Natural killer cell (primary cell): ENCODE results near the gene STAP1. TPM values are rescaled to one million over a fixed set of nuclear protein-coding genes. Genes with fewer than 3 reads are reported as not detected.

Experiments used
- ATAC-seq, 3 donors: fragments of 150-1000 bp in 2 of 3; fragments of 200-7000 bp in 1 of 3; cut with Tn5 transposase; 1 replicate in 1 of 3; 2 replicates in 2 of 3; pipeline ENCODE4 v1.10.0; 2021; ENCODE audit warnings: mild to moderate bottlenecking in 2 of 3, moderate library complexity in 2 of 3
- DNase-seq, 2 donors: peaks; one replicate each; pipeline versions ENCODE4 v3.0.0 to v3.0.0-alpha.2; 2013 to 2021; ENCODE audit warnings: mixed read lengths in 1 of 2
- H3K27ac ChIP-seq: one replicate; pipeline ENCODE4 v1.5.1; 2013; ENCODE audit warnings: mild to moderate bottlenecking, low read length
- H3K27me3 ChIP-seq: one replicate; pipeline ENCODE4 v1.6.1; 2013; ENCODE audit warnings: low read length; ENCODE audit not compliant: control insufficient read depth, insufficient read depth
- H3K36me3 ChIP-seq: one replicate; pipeline ENCODE4 v1.6.1; 2013; ENCODE audit warnings: low read length; ENCODE audit not compliant: control insufficient read depth, insufficient read depth
- H3K4me1 ChIP-seq: one replicate; pipeline ENCODE4 v1.6.1; 2013; ENCODE audit warnings: low read length; ENCODE audit not compliant: control insufficient read depth, insufficient read depth
- H3K4me3 ChIP-seq: one replicate; pipeline ENCODE4 v1.5.1; 2013; ENCODE audit warnings: low read length
- H3K9me3 ChIP-seq: one replicate; pipeline ENCODE4 v1.6.1; 2013; ENCODE audit warnings: low read length; ENCODE audit not compliant: control insufficient read depth, insufficient read depth
- H3K27ac Mint-ChIP-seq, 2 donors: one replicate each; pipeline ENCODE4 v1.8.0; 2022; ENCODE audit warnings: mild to moderate bottlenecking in 2 of 2, mixed read lengths in 2 of 2, moderate library complexity in 1 of 2
- H3K27me3 Mint-ChIP-seq, 2 donors: one replicate each; pipeline ENCODE4 v1.8.0; 2022; ENCODE audit warnings: low read depth in 2 of 2, mixed read lengths in 2 of 2
- H3K36me3 Mint-ChIP-seq: one replicate; pipeline ENCODE4 v1.8.0; 2022; ENCODE audit warnings: mixed read lengths
- H3K4me1 Mint-ChIP-seq, 2 donors: one replicate each; pipeline ENCODE4 v1.8.0; 2022; ENCODE audit warnings: mixed read lengths in 2 of 2
- H3K4me3 Mint-ChIP-seq: one replicate; pipeline ENCODE4 v1.8.0; 2022; ENCODE audit warnings: mild to moderate bottlenecking, moderate library complexity, mixed read lengths
- H3K9me3 Mint-ChIP-seq, 2 donors: one replicate each; pipeline ENCODE4 v1.8.0; 2022; ENCODE audit warnings: mixed read lengths in 2 of 2
- CTCF ChIP-seq: fragments of 200-600 bp; IDR thresholded peaks from one replicate; pipeline ENCODE4 v1.8.0; 2022; ENCODE audit warnings: antibody characterized with exemption
- WGBS: methylation state at CpG from one replicate; pipeline ENCODE4 v1.1.7; 2013; ENCODE audit warnings: missing lambda C conversion rate; ENCODE audit not compliant: insufficient coverage; 5-methylcytosine and 5-hydroxymethylcytosine counted together
- intact Hi-C: fragments of 100-400 bp; cut with micrococcal nuclease; formaldehyde crosslinking; loops from one replicate; pipeline ENCODE4 v1.14.2; 2022
- total RNA-seq, 4 donors: library from RNA; stranded (reverse); fragments of 120-200 nt in 1 of 4; gene quantifications; one replicate each; pipeline versions ENCODE4 v1.2.3 to v1.2.4, GENCODE V29; 2013 to 2022

STAP1 gene
- total RNA-seq, 3 donors from 2014 or later (not counting 1 experiment from before 2014, with no cell fraction given): 11.3 to 11.4 (median 11.4) TPM

- peaks cover 47 to 55% of the 10 kb centered on the region in 2 donors for H3K4me1 Mint-ChIP-seq
- no peak for ATAC-seq
Measured at GRCh38 chr4:67539830-67540229, 18.7 kb upstream of the STAP1 start.

GRCh38 chr4:67542076-67542475 lies 16.5 kb upstream of the STAP1 start:
- Mint-ChIP-seq H3K9me3 (no peaks in the 10 kb centered on the region), H3K4me3 (no peak overlapping the region), H3K4me1 (peaks cover 46% of the 10 kb centered on the region in 2 donors), H3K27ac (peak overlapping the region; percentile 99), H3K36me3 (peaks cover 14% of the 10 kb centered on the region), H3K27me3 (no peaks in the 10 kb centered on the region)
- H3K36me3 ChIP-seq: peaks cover 57% of the 10 kb centered on the region
- no peak overlapping the region for H3K4me3 ChIP-seq
- 50% methylated on average over 1 of the region's 1 CpG for WGBS
- H3K9me3 ChIP-seq: no peaks in the 10 kb centered on the region
- H3K4me1 ChIP-seq: peaks cover 3% of the 10 kb centered on the region
- no peak for TF ChIP-seq CTCF
- intact Hi-C loops: loop anchor here (10.0 kb wide), 1 partner anchor 803 kb away; no protein-coding TSS in a partner anchor
- no peaks in the 10 kb centered on the region for H3K27me3 ChIP-seq
- DNase-seq (no peak), ATAC-seq (no peak)
- H3K27ac ChIP-seq: no peak overlapping the region

More at GRCh38 chr4:67539830-67540229, 18.7 kb upstream of the STAP1 start:
- Mint-ChIP-seq H3K9me3 (no peaks in the 10 kb centered on the region), H3K4me3 (no peak overlapping the region), H3K36me3 (peaks cover 29% of the 10 kb centered on the region), H3K27ac (peak overlapping the region; percentile 32 to 51), H3K27me3 (no peaks in the 10 kb centered on the region)
- TF ChIP-seq CTCF: no peak
- no peak for DNase-seq
- WGBS: no CpG with 5 or more reads among the region's 1 CpG
- intact Hi-C loops: loop anchor here (10.0 kb wide), 1 partner anchor 805 kb away; no protein-coding TSS in a partner anchor
- no peak overlapping the region for H3K27ac ChIP-seq
- H3K4me3 ChIP-seq: no peak overlapping the region
- H3K36me3 ChIP-seq: peaks cover 76% of the 10 kb centered on the region
- H3K9me3 ChIP-seq: no peaks in the 10 kb centered on the region
- H3K27me3 ChIP-seq: no peaks in the 10 kb centered on the region
- no peaks in the 10 kb centered on the region for H3K4me1 ChIP-seq

GRCh38 chr4:67545199-67546003 lies 13.1 kb upstream of the STAP1 start, which contains the start of gene CENPC:
CENPC (minus strand) TSS chr4:67545503; CDS start chr4:67545355, 148 bp downstream.
- under 1% methylated on average over 43 of the region's 53 CpGs for WGBS
- DNase-seq: peak; percentile 84 to 95

More at GRCh38 chr4:67545199-67546003, 13.1 kb upstream of the STAP1 start, which contains the start of gene CENPC:
- no peaks in the 10 kb centered on the region for H3K27me3 Mint-ChIP-seq
- peaks cover 28% of the 10 kb centered on the region for H3K36me3 ChIP-seq
- H3K4me1 ChIP-seq: peaks cover 3% of the 10 kb centered on the region
- peak within 1 kb of the TSS; percentile 99 for H3K27ac Mint-ChIP-seq
- intact Hi-C loops: loop anchor here (1.0 to 10.0 kb wide), 3 partner anchors 156 to 799 kb away; partner anchors contain the start of gene UBA6
- peak within 1 kb of the TSS; percentile 88 for H3K4me3 ChIP-seq
- no peaks in the 10 kb centered on the region for H3K9me3 ChIP-seq
- H3K36me3 Mint-ChIP-seq: peaks cover 8% of the 10 kb centered on the region
- no peaks in the 10 kb centered on the region for H3K9me3 Mint-ChIP-seq
- peak; percentile 90 to 97 (median 92) for ATAC-seq
- H3K4me1 Mint-ChIP-seq: peaks cover 37 to 38% of the 10 kb centered on the region in 2 donors
- H3K27ac ChIP-seq: peak within 1 kb of the TSS; percentile 96
- no peak for TF ChIP-seq CTCF
- H3K27me3 ChIP-seq: no peaks in the 10 kb centered on the region
- H3K4me3 Mint-ChIP-seq: peak within 1 kb of the TSS; percentile 100
